Measurements from ENCODE around the gene SSTR3.

GRCh38 chr22:37187891-37188761 lies 24.2 kb downstream of the SSTR3 start, which contains the start of gene C1QTNF6:
- TF ChIP-seq CTCF (conservative IDR thresholded peaks at IDR 0.05 in 1 of 2, IDR thresholded peaks at IDR 0.05 in 1 of 2; ENCODE audit: extremely low read depth in 1 of 2, insufficient read depth in 1 of 2, low read depth in 1 of 2, low read length in 2 of 2) (no peak), EZH2 (IDR thresholded peaks at IDR 0.05; ENCODE audit: borderline replicate concordance, low read length) (no peak)
